T follicular helper cell (primary cell): Measurements from ENCODE around the gene SGIP1.
A peak's percentile ranks its signal among the peaks of the same experiment; 100 is the strongest.
"Not testable (repeated sequence)": the region's sequence is repeated elsewhere in the genome, so short reads cannot be mapped to it uniquely, and the experiment has no call there.

Experiments used
- DNase-seq: peaks from one replicate; pipeline ENCODE4 v3.0.0-alpha.2; 2020; ENCODE audit warnings: low read depth

Gene SGIP1

DNA sequence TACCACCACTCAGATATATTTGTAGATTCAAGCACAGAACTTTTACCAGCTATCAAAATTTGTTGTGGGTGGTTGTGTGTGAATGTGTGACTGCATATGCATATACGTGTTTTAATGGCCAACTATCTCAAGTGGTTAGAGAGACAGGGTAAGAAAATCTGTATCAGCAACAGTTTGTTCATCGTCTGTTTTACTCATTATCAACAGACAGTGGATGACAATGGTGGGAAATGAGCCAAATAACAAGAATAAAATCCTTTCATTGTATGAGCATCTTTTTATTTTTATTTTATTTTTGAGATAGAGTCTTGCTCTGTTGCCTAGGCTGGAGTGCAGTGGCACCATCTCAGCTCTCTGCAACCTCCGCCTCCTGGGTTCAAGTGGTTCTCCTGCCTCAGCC lies 195.6 kb downstream of the SGIP1 start:
- DNase-seq: no peak

DNA sequence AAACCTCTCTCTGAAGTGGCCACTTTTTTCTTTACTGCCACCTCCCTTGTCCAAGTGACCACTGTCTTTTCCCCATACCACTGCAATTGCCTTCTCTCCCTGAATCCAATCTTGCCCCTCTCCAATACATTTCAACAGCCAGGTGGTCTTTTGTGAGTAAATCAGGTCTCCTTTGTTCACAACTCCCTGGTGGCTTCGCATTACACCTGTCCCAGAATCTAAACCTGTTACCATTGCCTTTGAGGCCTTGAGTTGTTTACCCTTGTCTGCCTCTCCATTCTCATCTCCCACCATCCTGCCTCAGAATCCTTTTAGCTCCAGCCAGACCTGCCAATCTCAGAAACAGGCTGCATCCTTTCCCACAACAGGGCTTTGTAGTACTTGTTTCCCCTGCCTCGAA lies 196.5 kb downstream of the SGIP1 start:
- DNase-seq: no peak

DNA sequence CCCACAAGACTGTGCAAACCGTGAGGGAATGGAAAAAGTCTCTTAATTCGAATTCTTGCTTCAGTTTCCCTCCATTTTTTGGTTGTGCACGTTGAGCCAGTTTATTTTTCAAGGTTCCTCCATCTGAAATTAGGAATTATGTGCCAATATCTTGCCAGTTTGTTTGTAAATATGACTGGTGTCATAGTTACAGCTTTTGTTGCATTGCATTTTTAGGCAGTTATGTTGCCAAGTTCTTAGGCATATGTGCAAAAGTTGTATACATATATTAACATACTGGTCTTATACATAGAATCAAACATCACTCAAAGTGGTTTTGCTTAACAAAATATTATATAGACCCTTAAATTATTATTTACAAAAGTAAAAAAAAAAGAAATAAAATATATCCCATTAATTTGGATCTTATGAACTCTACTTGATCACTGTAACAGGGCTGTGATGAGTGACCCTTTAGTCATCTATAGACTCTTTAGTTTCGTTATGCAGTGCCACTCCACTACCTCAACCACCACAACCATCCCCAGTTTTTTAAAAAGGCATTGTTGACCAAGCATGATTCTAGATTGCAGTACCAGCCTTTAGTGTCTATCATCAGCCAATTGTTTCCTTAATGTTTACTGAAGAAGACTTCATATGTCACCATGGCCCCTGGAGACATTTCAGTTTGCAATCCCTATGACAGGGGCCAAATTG lies 197.4 kb downstream of the SGIP1 start:
- DNase-seq: no peak

DNA sequence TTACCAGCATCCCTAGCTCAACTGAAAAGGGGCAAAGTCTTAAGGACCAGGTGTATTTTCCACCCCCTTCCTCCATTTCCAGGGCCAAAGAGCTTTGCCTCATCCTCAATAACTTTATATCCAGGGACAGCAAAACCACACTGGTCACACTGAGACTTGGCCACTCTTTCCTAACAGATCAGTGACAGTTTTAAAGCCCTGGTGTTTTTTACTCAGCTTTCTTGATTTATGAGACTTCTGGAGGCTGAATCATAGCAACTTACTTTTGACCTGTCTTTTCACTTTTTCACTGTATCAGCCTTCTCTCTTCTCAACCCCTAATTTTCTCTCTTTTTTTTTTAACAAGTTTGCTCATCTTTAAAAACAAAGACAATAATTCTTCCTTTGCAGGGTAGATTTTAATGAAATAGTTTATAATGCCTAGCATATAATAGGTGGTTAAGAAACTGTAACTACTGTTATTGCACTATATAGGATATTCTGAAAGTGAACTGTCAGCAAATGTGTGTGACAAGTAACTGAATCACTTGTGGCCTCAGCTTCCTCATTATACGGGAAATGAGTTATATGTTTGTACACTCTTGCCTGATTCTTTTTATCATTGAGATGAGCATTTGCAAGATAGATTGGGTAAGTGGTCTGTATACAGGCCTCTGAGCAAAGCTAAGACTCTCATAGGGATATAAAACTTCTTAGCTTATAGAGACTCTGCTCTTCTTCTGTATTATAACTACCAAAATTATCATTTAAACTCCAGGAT lies 198.6 kb downstream of the SGIP1 start:
- no peak for DNase-seq

DNA sequence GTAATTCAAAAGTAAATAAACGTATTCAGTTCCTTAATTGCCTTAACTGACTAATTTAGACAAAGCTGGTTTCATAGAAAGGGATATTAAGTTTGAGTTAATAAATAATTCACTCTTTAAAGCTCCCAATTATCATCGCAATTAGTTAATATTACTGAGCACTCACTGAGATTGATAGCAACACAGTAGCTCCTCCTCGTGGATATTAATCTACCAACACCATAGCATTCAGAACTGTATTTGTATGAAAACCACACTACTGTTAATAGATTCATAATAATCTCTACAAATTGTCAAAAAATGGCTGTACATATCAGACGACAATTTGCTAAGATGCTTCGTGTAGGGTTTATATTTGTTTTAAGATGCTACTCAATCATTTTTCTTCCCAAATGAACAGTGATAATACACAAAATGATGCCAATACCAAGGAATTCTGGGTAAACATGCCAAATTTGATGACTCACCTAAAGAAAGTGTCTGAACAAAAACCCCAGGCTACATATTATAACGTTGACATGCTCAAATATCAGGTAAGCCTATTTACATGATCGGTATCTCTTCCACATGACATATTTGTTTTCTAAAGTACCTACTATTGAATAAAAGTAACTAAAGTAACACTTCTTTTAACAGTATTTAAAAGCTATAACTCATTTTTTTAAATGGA lies 199.5 kb downstream of the SGIP1 start:
- no peak for DNase-seq

DNA sequence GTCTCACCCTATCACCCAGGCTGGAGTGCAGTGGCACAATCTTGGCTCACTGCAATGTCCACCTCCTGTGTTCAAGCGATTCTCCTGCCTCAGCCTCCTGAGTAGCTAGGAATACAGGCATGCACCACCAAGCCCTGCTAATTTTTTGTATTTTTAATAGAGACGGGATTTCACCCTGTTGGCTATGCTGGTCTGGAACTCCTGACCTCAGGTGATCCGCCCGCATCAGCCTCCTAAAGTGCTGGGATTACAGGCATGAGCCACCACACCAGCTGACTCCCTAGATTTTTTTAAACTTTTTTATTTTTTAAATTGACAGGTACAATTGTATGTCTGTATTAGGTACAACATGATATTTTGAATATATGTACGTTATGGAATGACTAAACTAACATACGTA lies 200.6 kb downstream of the SGIP1 start:
- DNase-seq: not testable (repeated sequence)

DNA sequence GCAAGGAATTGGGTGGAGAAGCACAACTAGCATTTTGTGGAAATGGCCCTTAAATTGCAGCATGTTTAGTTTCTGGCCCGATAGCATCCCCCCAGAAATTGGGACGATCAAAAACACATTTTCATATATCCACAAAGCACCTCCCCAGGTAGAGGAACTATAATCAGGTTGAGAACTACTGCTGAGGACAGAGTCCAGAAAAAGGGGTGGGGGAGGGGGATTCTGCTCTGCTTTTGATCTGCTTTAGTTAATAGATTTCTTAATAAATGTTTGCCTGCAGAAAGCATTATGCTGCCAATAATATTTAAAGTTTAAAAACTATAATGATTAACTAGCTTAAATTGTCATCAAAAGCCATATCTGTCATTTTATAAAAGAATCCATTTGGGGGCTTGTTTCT lies 203.9 kb downstream of the SGIP1 start:
- DNase-seq: no peak

DNA sequence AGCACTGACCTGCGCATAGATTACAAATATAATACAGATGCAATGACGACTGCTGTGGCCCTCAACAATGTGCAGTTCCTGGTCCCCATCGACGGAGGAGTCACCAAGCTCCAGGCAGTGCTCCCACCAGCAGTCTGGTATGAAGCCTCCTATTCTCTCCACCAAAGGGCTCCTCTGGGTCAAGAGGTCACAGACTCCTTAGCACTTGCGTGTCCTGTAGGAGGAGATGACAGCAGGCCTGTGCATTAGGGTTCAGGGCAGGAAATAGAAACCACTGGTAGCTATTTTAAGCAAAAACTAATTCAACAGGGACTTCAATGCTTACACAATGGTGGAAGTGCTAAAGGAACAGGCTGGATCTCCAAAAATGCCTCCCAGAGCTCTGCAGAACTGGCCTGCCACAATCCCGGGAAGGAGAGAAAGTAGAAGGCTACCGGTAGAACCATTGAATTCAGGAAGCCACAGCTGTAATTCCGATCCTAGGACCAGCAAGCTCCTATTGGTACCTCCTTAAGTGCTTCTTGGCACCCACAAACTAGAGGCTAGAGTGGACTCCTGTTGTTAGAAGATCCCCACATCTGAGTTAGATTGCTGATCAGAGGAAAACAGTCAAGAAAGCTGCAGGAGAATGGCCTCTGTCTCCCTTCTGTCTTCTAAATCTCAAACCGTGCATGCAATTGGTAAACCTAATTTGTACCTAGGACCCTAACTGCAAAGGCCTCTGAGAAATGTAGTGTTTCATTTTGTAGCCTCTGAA lies 205.6 kb downstream of the SGIP1 start:
- no peak for DNase-seq

DNA sequence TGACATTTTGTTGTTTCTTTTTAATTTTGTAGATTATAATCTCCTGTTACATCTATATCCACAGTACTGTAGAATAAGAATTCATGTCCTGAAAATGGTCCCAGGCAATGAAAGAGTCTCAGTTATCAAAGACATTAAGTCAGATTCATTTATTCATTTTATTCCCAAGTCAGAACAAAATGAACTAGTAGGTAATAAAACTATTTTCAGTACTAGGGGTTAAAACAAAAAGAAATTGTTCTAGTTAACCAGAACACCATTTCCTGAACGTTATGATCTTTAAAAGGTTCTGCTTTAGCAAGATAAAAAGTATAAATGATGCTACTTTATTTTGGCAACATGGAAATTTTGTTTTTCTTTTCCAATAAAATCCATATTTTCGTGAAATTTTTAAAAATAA lies 211.5 kb downstream of the SGIP1 start:
- no peak for DNase-seq

DNA sequence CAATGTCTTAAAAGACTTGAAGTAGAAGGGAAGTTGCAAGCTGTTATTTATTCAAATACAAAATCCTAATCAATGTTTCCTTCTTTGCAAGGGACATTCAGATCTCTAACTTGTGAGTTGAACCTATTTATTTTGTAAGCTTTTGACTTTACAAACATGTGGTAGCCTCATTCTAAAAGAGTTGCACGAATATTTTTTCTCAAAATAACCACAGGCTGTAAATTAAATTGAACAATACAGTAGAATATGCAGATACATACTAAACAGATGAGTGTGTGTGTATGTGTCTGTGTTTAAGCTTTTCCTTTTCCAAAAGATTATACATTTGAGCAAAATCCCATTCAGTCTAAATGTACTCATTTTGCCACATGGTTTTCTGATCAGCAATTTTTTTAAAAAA lies 213.5 kb downstream of the SGIP1 start:
- no peak for DNase-seq

DNA sequence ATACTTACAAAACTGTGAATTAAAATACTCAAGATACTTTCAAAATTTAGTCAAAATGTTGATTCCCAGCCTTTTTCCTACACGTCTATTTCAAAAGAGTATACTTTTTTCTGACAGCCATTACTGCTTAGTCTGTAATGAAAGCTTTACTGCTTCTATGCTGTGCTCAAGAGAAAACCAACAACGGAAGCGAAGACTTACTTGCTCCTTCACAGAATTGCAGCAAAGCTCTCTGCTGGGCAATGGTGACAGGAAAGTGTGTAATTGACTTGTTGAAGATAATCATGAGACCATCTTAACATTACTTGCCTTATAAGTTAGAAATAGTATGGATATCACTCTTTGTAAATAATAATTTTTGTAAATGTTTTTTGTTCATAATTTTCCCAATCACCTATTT lies 216.6 kb downstream of the SGIP1 start:
- no peak for DNase-seq

DNA sequence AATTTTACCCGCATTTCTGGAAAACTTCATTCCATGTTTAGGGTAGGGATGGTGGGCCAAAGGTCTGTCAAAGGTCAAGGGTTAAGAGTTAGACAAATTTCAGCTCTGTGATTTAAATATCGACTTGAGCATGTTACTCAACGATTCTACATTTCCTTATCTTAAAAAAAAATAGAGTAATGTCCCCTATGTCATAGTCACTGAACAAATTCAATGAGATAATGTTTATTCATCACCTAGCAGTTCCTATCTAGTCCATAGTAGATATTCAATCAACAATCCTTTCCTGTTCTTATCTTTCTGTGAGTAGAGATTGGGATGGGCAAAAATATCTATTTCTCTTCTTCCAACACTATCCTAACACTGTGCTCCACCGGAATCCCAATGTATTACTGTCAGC lies 217.2 kb downstream of the SGIP1 start:
- no peak for DNase-seq

DNA sequence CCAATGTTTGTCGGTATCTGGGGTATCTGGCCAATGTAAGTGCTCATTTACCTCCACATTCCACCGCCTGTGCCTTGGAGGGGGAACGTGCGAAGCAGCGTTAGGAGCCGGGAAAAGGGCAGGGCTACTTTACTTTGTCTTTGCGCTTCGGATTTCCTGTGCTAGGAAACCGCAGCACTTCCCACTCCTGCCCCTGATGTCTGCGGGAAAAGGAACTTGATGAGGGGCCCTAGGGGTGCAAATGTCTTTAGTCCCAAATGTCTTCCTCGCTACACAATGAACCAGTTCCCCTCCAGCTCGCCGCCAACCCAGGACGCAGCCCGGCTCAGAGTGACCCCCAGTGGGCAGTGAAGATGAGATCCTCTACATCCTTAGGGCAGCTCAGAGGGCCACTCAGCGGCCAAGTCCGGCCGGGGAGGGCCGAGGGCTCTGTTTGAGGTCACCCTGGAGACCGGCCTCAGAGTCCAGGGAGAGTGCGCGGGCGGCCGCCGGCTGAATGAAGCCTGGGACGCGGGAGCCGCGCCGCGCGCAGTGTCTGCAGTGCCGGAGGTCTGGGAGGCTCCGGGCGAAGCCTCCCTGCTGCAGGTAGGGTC lies 218.1 kb downstream of the SGIP1 start, which contains the start of gene DYNLT5:
DYNLT5 (plus strand) TSS at position 460 of the 593 bp plus-strand sequence. CDS start 2,200 bp downstream, outside the sequence.
- no peak for DNase-seq

DNA sequence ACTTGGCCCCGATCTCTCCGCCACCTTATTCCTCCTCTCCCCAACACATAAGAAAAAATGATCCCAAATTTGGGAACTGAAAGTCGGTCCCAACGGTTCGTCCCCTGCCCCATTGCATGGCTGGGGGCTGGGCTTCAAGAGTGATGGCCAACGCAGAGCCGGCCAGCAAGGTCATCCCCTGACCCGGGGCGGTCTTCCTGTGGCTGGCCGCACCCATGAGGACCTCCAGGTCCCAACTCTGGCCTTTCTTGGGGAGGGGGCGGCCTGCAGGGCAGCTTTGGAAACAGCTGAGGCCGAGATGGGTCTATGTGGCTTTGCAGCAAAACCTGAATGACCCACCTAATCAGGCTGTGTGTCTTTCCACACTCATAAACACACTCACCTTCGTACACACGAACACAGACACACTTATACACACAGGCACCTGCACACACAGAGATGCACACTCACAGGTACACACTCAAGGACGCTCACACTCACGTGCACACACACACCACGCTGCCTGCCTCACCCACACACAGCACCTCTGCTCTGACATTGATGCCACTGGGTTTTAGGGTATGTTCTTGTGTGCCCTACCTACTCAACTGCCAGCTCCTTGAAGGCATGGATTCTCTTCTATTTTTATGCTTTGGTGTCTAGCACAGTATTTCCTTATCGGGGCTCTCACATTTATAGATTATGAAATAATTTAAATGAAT lies 218.9 kb downstream of the SGIP1 start:
- no peak for DNase-seq

DNA sequence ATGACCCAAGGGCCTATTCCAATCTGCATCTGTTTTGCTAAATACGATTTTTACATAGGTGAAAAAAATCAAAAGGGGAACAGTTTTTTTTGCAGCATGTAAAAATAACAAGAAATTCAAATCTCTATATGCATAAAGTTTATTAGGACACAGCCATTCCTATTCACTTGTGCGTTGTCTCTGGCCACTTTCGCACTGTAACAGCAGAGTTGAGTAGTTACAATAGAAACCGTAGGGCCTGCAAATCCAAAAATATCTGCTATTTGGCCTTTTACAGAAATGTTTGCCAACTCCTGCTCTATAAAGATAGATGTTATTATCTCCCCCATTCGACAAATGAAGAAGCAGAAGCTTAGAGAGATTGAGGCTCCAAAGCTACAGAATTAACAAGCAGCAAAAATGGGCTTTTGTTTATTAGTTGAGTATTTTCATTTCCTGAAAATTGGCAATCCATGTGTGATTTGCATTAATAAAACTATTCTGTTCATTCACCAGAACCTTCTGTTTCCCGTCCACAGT lies 223.8 kb downstream of the SGIP1 start:
- DNase-seq: no peak

DNA sequence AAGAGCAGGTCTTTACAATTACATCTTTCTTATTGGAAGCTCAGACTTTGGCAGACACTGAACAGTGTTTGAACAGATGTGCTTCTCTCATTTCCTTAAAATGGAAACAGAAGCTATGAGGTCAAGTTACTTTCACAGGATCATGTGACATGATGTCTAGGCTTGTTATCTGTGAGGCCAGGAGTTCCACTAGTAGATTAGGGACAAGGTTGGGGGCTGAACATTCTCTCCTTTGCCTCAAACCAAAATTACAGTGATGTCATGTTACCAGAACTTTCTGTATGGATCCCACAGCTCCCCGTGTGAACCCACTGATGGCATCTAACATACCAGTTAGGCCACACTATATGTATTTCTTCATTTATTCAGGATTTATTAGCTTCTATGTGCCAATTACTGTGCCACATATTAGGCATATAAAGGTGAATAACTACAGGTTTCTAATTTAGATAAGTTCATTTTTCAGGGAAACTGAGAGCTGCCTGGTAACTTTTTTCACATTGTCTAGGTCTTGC lies 224.3 kb downstream of the SGIP1 start:
- no peak for DNase-seq

DNA sequence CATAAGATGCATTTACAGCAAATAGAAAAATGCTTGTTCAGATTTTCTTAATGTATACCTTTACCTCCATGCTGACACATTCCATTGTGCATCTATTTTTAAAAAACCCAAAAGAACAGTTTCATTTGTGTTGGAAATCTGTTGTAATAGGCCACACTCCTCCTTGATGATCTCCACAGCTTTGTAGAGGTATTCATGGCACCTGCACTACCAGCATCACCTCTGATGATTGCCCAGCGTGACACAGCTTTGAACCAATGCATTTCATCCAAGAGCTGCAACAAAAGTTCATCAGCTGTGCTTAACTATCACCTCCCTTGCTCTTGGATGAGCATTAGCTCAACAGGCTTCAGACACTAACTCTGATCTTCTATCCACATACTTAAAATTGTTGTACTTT lies 226.6 kb downstream of the SGIP1 start:
- DNase-seq: no peak

DNA sequence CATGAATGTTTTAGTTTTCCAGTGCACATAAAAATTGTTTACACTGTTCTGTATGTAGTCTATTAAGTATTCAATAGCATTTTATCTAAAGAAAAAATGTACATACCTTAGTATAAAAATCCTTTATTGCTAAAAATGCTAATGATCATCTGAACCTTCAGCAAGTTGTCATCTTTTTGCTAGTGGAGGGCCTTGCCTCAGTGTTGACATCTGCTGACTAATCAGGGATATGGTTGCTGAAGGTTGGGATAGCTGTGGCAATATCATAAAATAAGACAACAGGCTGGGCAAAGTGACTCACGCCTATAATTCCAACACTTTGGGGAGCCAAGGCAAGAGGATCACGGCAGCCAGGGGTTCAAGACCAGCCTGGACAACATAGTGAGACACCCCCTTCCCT lies 227.3 kb downstream of the SGIP1 start:
- DNase-seq: no peak

DNA sequence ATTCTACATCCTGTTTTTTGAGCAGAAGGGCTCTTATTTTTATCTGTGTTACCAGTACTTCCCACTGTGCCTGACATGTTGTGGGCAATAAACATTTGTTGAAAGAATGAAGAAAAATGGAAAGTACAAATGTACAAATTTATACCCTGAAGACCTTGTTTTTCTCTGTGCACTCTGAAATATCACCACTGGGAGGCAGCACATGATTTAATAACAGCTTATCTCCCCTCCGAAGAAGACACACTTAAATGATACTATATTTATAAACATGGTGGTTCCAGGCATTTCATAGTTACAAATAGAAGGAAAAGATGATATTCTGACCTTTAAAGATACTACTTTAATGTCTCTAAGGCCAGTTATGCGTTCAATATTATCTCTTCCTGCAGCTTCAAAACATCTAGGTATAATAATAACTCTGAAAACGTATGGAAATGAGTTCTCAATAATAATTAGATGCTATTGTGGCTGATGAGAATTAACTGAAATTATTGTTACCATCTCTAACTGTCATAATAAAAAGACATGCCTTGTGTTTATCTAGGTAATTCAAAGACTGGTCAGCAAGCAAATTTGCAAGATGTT lies 231.1 kb downstream of the SGIP1 start:
- DNase-seq: peak; percentile 19

DNA sequence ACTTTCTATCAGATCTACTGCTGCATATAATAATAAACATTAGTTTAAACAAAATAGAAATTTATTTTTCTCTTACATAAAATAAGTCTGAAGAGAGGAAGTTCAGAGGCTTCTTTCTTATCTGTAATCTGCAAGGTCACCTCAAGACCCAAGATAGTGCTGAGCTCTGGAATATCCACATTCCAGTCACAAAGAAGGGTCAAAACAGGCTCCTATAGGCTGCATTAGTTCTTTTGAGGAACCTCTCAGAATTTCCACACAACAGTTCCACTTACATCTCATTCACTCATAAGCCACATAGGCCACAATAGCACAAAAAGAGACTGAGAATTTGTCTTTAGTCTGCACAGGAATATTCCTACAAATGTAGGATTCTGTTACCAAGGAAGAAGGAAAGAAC lies 233.7 kb downstream of the SGIP1 start:
- DNase-seq: no peak
